ENCODE data around the gene EPHB3. TPM values are rescaled to one million over a fixed set of nuclear protein-coding genes. Genes with fewer than 3 reads are reported as not detected.

The EPHB3 gene
- total RNA-seq, 1 donor from 2014 or later, result 0.92 TPM

- no peak for DNase-seq (ENCODE audit: low read depth)
- no peak overlapping the region for H3K4me3 ChIP-seq (ENCODE audit: low read depth, low read length)
- TF ChIP-seq, protein P1, sequence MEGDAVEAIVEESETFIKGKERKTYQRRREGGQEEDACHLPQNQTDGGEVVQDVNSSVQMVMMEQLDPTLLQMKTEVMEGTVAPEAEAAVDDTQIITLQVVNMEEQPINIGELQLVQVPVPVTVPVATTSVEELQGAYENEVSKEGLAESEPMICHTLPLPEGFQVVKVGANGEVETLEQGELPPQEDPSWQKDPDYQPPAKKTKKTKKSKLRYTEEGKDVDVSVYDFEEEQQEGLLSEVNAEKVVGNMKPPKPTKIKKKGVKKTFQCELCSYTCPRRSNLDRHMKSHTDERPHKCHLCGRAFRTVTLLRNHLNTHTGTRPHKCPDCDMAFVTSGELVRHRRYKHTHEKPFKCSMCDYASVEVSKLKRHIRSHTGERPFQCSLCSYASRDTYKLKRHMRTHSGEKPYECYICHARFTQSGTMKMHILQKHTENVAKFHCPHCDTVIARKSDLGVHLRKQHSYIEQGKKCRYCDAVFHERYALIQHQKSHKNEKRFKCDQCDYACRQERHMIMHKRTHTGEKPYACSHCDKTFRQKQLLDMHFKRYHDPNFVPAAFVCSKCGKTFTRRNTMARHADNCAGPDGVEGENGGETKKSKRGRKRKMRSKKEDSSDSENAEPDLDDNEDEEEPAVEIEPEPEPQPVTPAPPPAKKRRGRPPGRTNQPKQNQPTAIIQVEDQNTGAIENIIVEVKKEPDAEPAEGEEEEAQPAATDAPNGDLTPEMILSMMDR (conservative IDR thresholded peaks at IDR 0.05; ENCODE audit: low read depth, low read length), result no peak
Measured at GRCh38 chr3:184539801-184540435, 21.7 kb upstream of the EPHB3 start.

GRCh38 chr3:184540777-184541681 is 20.6 kb upstream of the EPHB3 start:
- TF ChIP-seq, protein P1 (conservative IDR thresholded peaks at IDR 0.05; ENCODE audit: low read depth, low read length), result peak; percentile 89
- no peak for DNase-seq (ENCODE audit: low read depth)
- H3K4me3 ChIP-seq (ENCODE audit: low read depth, low read length), result no peak overlapping the region

- TF ChIP-seq, protein P1 (conservative IDR thresholded peaks at IDR 0.05; ENCODE audit: low read depth, low read length), result no peak
- DNase-seq (ENCODE audit: low read depth), result no peak
- H3K4me3 ChIP-seq (ENCODE audit: low read depth, low read length), result no peak overlapping the region
Measured at GRCh38 chr3:184541886-184542562, 19.6 kb upstream of the EPHB3 start.

- TF ChIP-seq, protein P1 (conservative IDR thresholded peaks at IDR 0.05; ENCODE audit: low read depth, low read length), result no peak
- no peak overlapping the region for H3K4me3 ChIP-seq (ENCODE audit: low read depth, low read length)
- DNase-seq (ENCODE audit: low read depth), result no peak
Measured at GRCh38 chr3:184542577-184542976, 19.0 kb upstream of the EPHB3 start.

DNA sequence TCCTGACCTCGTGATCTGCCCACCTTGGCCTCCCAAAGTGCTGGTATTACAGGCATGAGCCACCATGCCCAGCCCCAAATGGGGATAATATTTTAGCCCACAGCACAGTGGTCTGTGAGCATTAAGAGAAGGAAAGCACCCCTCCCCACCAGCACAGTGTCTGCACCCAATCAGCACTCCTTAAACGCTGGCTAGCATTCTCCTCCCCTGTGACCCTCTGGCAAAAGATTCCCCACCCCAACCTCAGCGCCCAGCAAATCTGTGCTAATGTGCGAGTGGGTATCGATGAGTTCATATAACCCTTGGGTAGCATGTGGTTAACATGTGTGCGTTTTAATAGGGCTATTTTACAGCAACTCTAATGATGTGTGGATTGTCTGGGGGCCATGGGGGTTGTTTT is 18.3 kb upstream of the EPHB3 start:
- DNase-seq (ENCODE audit: low read depth), result no peak
- TF ChIP-seq, protein P1 (conservative IDR thresholded peaks at IDR 0.05; ENCODE audit: low read depth, low read length), result no peak
- no peak overlapping the region for H3K4me3 ChIP-seq (ENCODE audit: low read depth, low read length)

- DNase-seq (ENCODE audit: low read depth), result no peak
- TF ChIP-seq, protein P1 (conservative IDR thresholded peaks at IDR 0.05; ENCODE audit: low read depth, low read length), result peak; percentile 89
Measured at GRCh38 chr3:184543843-184544512, 17.6 kb upstream of the EPHB3 start.

More at GRCh38 chr3:184543843-184544512, 17.6 kb upstream of the EPHB3 start:
- H3K4me3 ChIP-seq (ENCODE audit: low read depth, low read length), result no peak overlapping the region
